ENCODE results near the gene FARP2. TPM values are rescaled to one million over a fixed set of nuclear protein-coding genes. Genes with fewer than 3 reads are reported as not detected.

Gene FARP2
- total and polyA plus RNA-seq, 2 of the 13 experiments (the other 11 are each of a cell fraction or from before 2014, with no cell fraction given) = 28.0 to 45.4 TPM

DNA sequence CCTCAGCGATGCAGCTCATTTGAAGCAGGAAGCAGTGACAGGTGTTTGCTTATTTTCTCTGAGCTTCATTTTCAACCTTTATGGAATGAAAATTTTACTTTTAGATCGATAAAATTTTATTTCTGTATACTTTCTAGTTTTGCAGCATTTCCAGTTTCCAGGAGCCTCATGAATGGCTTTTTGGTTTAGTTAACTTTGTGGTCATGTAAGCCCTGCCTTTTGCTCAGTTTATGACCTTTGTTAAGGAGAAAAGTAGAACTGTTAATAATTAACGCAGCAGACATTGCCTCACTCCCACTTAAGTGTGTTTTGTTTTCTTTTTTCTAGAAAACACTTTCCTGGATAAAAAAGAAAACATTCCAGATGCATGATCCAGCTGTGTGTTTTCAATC is 4.4 kb upstream of the FARP2 start (continued):
- TF ChIP-seq ZFX (CRISPR knock-in tag; IDR thresholded peaks at IDR 0.05; ENCODE audit: low read depth) (no peak), JUND (CRISPR knock-in tag; IDR thresholded peaks at IDR 0.05) (no peak), ETS1 (CRISPR knock-in tag; IDR thresholded peaks at IDR 0.05) (no peak), NR2F6 (IDR thresholded peaks at IDR 0.05) (peak; percentile 77), NR2F6 (CRISPR knock-in tag; IDR thresholded peaks at IDR 0.05) (peak; percentile 37; the same call in 1 of the 2 replicates), CEBPG (CRISPR knock-in tag; IDR thresholded peaks at IDR 0.05) (peak; percentile 89), ISX (CRISPR knock-in tag; conservative IDR thresholded peaks at IDR 0.05) (no peak), NCOA2 (CRISPR knock-in tag; IDR thresholded peaks at IDR 0.05) (peak; percentile 59; the same call in 1 of the 2 replicates), ZNF136 (CRISPR knock-in tag; IDR thresholded peaks at IDR 0.05; ENCODE audit: low read depth) (no peak), JARID2 (CRISPR knock-in tag; IDR thresholded peaks at IDR 0.05; ENCODE audit: insufficient replicate concordance) (no peak), SAP130 (CRISPR knock-in tag; IDR thresholded peaks at IDR 0.05; ENCODE audit: low read depth) (peak; percentile 65), POGZ (CRISPR knock-in tag; IDR thresholded peaks at IDR 0.05) (no peak), NR1H2 (CRISPR knock-in tag; IDR thresholded peaks at IDR 0.05; ENCODE audit: borderline replicate concordance, low read depth) (no peak), TRIM24 (CRISPR knock-in tag; IDR thresholded peaks at IDR 0.05) (no peak), IRF1 (CRISPR knock-in tag; IDR thresholded peaks at IDR 0.05; ENCODE audit: low read depth) (no peak), HNF4G (IDR thresholded peaks at IDR 0.05; ENCODE audit: borderline replicate concordance, low read depth, low read length) (peak; percentile 43; the same call in 1 of the 2 replicates), HNF4G (CRISPR knock-in tag; IDR thresholded peaks at IDR 0.05; ENCODE audit: borderline replicate concordance, low read depth) (no peak), ELF3 (CRISPR knock-in tag; IDR thresholded peaks at IDR 0.05) (0 out of 2 replicates have a peak, but pooled peaks have one; percentile 28), RNF219 (CRISPR knock-in tag; IDR thresholded peaks at IDR 0.05) (peak; percentile 23; the same call in 1 of the 2 replicates), ETV5 (CRISPR knock-in tag; IDR thresholded peaks at IDR 0.05; ENCODE audit: borderline replicate concordance) (no peak), GATAD2A (CRISPR knock-in tag; IDR thresholded peaks at IDR 0.05) (peak; percentile 51; the same call in 1 of the 2 replicates), SMAD9 (CRISPR knock-in tag; IDR thresholded peaks at IDR 0.05) (no peak)
- TF ChIP-seq, protein P1, sequence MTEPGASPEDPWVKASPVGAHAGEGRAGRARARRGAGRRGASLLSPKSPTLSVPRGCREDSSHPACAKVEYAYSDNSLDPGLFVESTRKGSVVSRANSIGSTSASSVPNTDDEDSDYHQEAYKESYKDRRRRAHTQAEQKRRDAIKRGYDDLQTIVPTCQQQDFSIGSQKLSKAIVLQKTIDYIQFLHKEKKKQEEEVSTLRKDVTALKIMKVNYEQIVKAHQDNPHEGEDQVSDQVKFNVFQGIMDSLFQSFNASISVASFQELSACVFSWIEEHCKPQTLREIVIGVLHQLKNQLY (CRISPR knock-in tag; IDR thresholded peaks at IDR 0.05) = no peak
- TF ChIP-seq, protein P2, sequence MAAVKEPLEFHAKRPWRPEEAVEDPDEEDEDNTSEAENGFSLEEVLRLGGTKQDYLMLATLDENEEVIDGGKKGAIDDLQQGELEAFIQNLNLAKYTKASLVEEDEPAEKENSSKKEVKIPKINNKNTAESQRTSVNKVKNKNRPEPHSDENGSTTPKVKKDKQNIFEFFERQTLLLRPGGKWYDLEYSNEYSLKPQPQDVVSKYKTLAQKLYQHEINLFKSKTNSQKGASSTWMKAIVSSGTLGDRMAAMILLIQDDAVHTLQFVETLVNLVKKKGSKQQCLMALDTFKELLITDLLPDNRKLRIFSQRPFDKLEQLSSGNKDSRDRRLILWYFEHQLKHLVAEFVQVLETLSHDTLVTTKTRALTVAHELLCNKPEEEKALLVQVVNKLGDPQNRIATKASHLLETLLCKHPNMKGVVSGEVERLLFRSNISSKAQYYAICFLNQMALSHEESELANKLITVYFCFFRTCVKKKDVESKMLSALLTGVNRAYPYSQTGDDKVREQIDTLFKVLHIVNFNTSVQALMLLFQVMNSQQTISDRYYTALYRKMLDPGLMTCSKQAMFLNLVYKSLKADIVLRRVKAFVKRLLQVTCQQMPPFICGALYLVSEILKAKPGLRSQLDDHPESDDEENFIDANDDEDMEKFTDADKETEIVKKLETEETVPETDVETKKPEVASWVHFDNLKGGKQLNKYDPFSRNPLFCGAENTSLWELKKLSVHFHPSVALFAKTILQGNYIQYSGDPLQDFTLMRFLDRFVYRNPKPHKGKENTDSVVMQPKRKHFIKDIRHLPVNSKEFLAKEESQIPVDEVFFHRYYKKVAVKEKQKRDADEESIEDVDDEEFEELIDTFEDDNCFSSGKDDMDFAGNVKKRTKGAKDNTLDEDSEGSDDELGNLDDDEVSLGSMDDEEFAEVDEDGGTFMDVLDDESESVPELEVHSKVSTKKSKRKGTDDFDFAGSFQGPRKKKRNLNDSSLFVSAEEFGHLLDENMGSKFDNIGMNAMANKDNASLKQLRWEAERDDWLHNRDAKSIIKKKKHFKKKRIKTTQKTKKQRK (IDR thresholded peaks at IDR 0.05; ENCODE audit: low read length) = no peak

Data from HepG2 (cell line).